ENCODE results near the gene VAMP2. TPM values are rescaled to one million over a fixed set of nuclear protein-coding genes. Genes with fewer than 3 reads are reported as not detected.

The VAMP2 gene
- polyA plus RNA-seq, 4 donors, result 27.5 to 75.9 (median 46.7) TPM

DNA sequence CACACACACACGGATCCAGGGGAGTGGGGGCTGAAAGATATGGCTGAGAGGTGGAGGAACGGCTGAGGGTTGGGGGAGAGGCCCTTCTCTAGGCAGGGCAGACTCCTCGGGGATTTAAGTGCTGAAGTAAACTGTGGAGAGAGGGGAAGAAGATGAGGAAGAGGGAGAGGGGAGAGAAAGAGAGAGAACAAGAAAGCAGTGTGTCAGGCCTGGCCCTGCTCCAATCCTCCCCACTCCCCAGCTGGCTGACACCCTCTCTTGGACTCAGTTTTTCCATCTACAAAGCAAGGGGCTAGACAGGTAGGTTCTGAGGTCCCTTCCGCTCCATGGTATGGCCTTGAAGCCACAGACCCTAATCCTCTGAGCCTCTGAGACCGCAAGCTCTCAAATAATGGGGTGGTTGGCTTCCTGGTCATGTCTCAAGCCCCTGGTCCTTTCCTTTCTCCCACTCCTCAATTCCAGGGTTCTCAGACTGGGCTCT, 2.0 kb downstream of the VAMP2 start:
- peaks cover 6 to 53% (median 15%) of the 10 kb centered on the region in 3 donors for H3K4me1 ChIP-seq (ENCODE audit: control insufficient read depth in 3 of 3, insufficient read depth in 2 of 3, low read depth in 1 of 3, low read length in 2 of 3)
- no peaks in the 10 kb centered on the region for H3K9me3 ChIP-seq (ENCODE audit: control insufficient read depth in 2 of 2, insufficient read depth in 1 of 2, low read depth in 1 of 2, low read length in 1 of 2)
- no peaks in the 10 kb centered on the region for H3K27me3 ChIP-seq (ENCODE audit: control insufficient read depth in 3 of 3, insufficient read depth in 3 of 3, low read length in 3 of 3)
- 47 to 58% (median 51%) methylated on average over 5 of the region's 5 CpGs for WGBS, 3 donors
- peak overlapping the region in 1 of 3 donors; percentile 97 for H3K4me3 ChIP-seq (ENCODE audit: low read depth in 1 of 3, low read length in 3 of 3)
- peaks cover 0 to 40% (median 4%) of the 10 kb centered on the region in 3 donors for H3K36me3 ChIP-seq (ENCODE audit: control insufficient read depth in 3 of 3, insufficient read depth in 2 of 3, low read depth in 1 of 3, low read length in 3 of 3)
- FAIRE-seq (no peak), DNase-seq (peak in 1 of 2 donors; percentile 3)
- H3K27ac ChIP-seq (ENCODE audit: low read depth in 1 of 3, low read length in 2 of 3), result peak overlapping the region; percentile 15 to 50 (median 44)

DNA sequence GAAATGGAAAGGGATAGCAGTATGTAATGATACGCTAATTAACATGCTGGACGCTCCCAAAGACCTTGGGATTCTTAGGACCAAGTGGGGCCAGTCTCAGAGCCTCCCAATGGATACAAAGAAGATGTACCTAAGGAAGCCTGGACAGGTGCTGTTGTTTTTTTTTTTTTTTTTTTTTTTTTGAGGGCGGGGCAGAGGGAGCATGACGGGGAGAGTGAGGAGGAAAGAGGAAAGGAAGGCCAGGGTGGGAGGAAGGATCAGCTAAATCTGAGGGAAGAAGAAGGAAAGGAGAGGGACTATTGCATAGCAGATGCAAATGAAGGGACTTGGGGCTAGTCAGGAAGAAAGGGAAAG, 2.5 kb downstream of the VAMP2 start:
- FAIRE-seq, result no peak
- Histone ChIP-seq H3K36me3 (ENCODE audit: control insufficient read depth in 3 of 3, insufficient read depth in 2 of 3, low read depth in 1 of 3, low read length in 3 of 3) (peaks cover 0 to 40% (median 4%) of the 10 kb centered on the region in 3 donors), H3K27ac (ENCODE audit: low read depth in 1 of 3, low read length in 2 of 3) (peak overlapping the region in 1 of 3 donors; percentile 50), H3K4me3 (ENCODE audit: low read depth in 1 of 3, low read length in 3 of 3) (no peak overlapping the region), H3K9me3 (ENCODE audit: control insufficient read depth in 2 of 2, insufficient read depth in 1 of 2, low read depth in 1 of 2, low read length in 1 of 2) (no peaks in the 10 kb centered on the region), H3K27me3 (ENCODE audit: control insufficient read depth in 3 of 3, insufficient read depth in 3 of 3, low read length in 3 of 3) (no peaks in the 10 kb centered on the region), H3K4me1 (ENCODE audit: control insufficient read depth in 3 of 3, insufficient read depth in 2 of 3, low read depth in 1 of 3, low read length in 2 of 3) (peaks cover 6 to 59% (median 15%) of the 10 kb centered on the region in 3 donors)
- peak in 1 of 2 donors; percentile 26 for DNase-seq
- 61 to 69% (median 64%) methylated on average over 3 to 4 of the region's 4 CpGs for WGBS, 3 donors

GRCh38 chr17:8159459-8160223, 3.1 kb downstream of the VAMP2 start:
- no peak for DNase-seq
- FAIRE-seq, result no peak
- peaks cover 6 to 62% (median 15%) of the 10 kb centered on the region in 3 donors for H3K4me1 ChIP-seq (ENCODE audit: control insufficient read depth in 3 of 3, insufficient read depth in 2 of 3, low read depth in 1 of 3, low read length in 2 of 3)

GRCh38 chr17:8159032-8159400, 3.7 kb downstream of the VAMP2 start:
- H3K36me3 ChIP-seq (ENCODE audit: control insufficient read depth in 3 of 3, insufficient read depth in 2 of 3, low read depth in 1 of 3, low read length in 3 of 3), result peaks cover 0 to 40% (median 4%) of the 10 kb centered on the region in 3 donors
- no peak overlapping the region for H3K4me3 ChIP-seq (ENCODE audit: low read depth in 1 of 3, low read length in 3 of 3)
- no peaks in the 10 kb centered on the region for H3K9me3 ChIP-seq (ENCODE audit: control insufficient read depth in 2 of 2, insufficient read depth in 1 of 2, low read depth in 1 of 2, low read length in 1 of 2)
- 50 to 58% (median 55%) methylated on average over 3 of the region's 3 CpGs for WGBS, 3 donors
- H3K4me1 ChIP-seq (ENCODE audit: control insufficient read depth in 3 of 3, insufficient read depth in 2 of 3, low read depth in 1 of 3, low read length in 2 of 3), result peaks cover 5 to 62% (median 14%) of the 10 kb centered on the region in 3 donors
- DNase-seq (no peak), FAIRE-seq (no peak)
- no peaks in the 10 kb centered on the region for H3K27me3 ChIP-seq (ENCODE audit: control insufficient read depth in 3 of 3, insufficient read depth in 3 of 3, low read length in 3 of 3)
- H3K27ac ChIP-seq (ENCODE audit: low read depth in 1 of 3, low read length in 2 of 3), result peak overlapping the region in 1 of 3 donors; percentile 26

More at GRCh38 chr17:8159459-8160223, 3.1 kb downstream of the VAMP2 start:
- no peaks in the 10 kb centered on the region for H3K27me3 ChIP-seq (ENCODE audit: control insufficient read depth in 3 of 3, insufficient read depth in 3 of 3, low read length in 3 of 3)
- H3K4me3 ChIP-seq (ENCODE audit: low read depth in 1 of 3, low read length in 3 of 3), result no peak overlapping the region
- H3K36me3 ChIP-seq (ENCODE audit: control insufficient read depth in 3 of 3, insufficient read depth in 2 of 3, low read depth in 1 of 3, low read length in 3 of 3), result peaks cover 0 to 40% (median 4%) of the 10 kb centered on the region in 3 donors
- 62 to 76% (median 70%) methylated on average over 4 of the region's 4 CpGs for WGBS, 3 donors
- peak overlapping the region in 2 of 3 donors; percentile 18 to 50 for H3K27ac ChIP-seq (ENCODE audit: low read depth in 1 of 3, low read length in 2 of 3)
- no peaks in the 10 kb centered on the region for H3K9me3 ChIP-seq (ENCODE audit: control insufficient read depth in 2 of 2, insufficient read depth in 1 of 2, low read depth in 1 of 2, low read length in 1 of 2)

GRCh38 chr17:8158267-8159031, 4.3 kb downstream of the VAMP2 start:
- Histone ChIP-seq H3K27me3 (ENCODE audit: control insufficient read depth in 3 of 3, insufficient read depth in 3 of 3, low read length in 3 of 3) (no peaks in the 10 kb centered on the region), H3K4me1 (ENCODE audit: control insufficient read depth in 3 of 3, insufficient read depth in 2 of 3, low read depth in 1 of 3, low read length in 2 of 3) (peaks cover 3 to 61% (median 8%) of the 10 kb centered on the region in 3 donors), H3K4me3 (ENCODE audit: low read depth in 1 of 3, low read length in 3 of 3) (no peak overlapping the region), H3K27ac (ENCODE audit: low read depth in 1 of 3, low read length in 2 of 3) (peak overlapping the region; percentile 62 to 96 (median 95)), H3K9me3 (ENCODE audit: control insufficient read depth in 2 of 2, insufficient read depth in 1 of 2, low read depth in 1 of 2, low read length in 1 of 2) (no peaks in the 10 kb centered on the region), H3K36me3 (ENCODE audit: control insufficient read depth in 3 of 3, insufficient read depth in 2 of 3, low read depth in 1 of 3, low read length in 3 of 3) (peaks cover 0 to 40% (median 4%) of the 10 kb centered on the region in 3 donors)
- WGBS, 3 donors, result 41 to 44% (median 43%) methylated on average over 20 of the region's 20 CpGs
- DNase-seq (peak; percentile 97), FAIRE-seq (no peak)

- peak; percentile 100 for DNase-seq
- Histone ChIP-seq H3K9me3 (ENCODE audit: control insufficient read depth in 2 of 2, insufficient read depth in 1 of 2, low read depth in 1 of 2, low read length in 1 of 2) (no peaks in the 10 kb centered on the region), H3K4me3 (ENCODE audit: low read depth in 1 of 3, low read length in 3 of 3) (peak overlapping the region; percentile 58 to 71 (median 59)), H3K27me3 (ENCODE audit: control insufficient read depth in 3 of 3, insufficient read depth in 3 of 3, low read length in 3 of 3) (no peaks in the 10 kb centered on the region), H3K4me1 (ENCODE audit: control insufficient read depth in 3 of 3, insufficient read depth in 2 of 3, low read depth in 1 of 3, low read length in 2 of 3) (peaks cover 1 to 69% (median 9%) of the 10 kb centered on the region in 3 donors), H3K27ac (ENCODE audit: low read depth in 1 of 3, low read length in 2 of 3) (peak overlapping the region; percentile 91 to 99 (median 98)), H3K36me3 (ENCODE audit: control insufficient read depth in 3 of 3, insufficient read depth in 2 of 3, low read depth in 1 of 3, low read length in 3 of 3) (peaks cover 0 to 34% (median 4%) of the 10 kb centered on the region in 3 donors)
- 0 to 1% (median 0%) methylated on average over 56 to 59 of the region's 59 CpGs for WGBS, 3 donors
- FAIRE-seq, result peak; percentile 96
Measured at GRCh38 chr17:8156246-8156992, 6.3 kb downstream of the VAMP2 start.

DNA sequence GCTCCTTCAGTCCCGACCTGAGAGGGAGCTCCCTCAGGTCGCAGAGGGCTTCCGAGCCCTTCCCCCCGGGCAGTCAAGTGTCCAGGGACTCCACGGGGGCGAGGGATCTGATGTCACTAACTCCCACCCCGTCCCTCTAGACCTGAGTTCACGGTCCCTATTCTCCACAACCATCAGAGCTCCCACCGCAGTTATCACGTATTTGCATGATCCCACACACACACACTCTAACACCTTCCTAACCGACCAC, 6.8 kb downstream of the VAMP2 start:
- Histone ChIP-seq H3K4me3 (ENCODE audit: low read depth in 1 of 3, low read length in 3 of 3) (peak overlapping the region; percentile 58 to 71 (median 59)), H3K36me3 (ENCODE audit: control insufficient read depth in 3 of 3, insufficient read depth in 2 of 3, low read depth in 1 of 3, low read length in 3 of 3) (peaks cover 0 to 29% (median 2%) of the 10 kb centered on the region in 3 donors), H3K27me3 (ENCODE audit: control insufficient read depth in 3 of 3, insufficient read depth in 3 of 3, low read length in 3 of 3) (no peaks in the 10 kb centered on the region), H3K9me3 (ENCODE audit: control insufficient read depth in 2 of 2, insufficient read depth in 1 of 2, low read depth in 1 of 2, low read length in 1 of 2) (no peaks in the 10 kb centered on the region), H3K27ac (ENCODE audit: low read depth in 1 of 3, low read length in 2 of 3) (peak overlapping the region; percentile 90 to 97 (median 92)), H3K4me1 (ENCODE audit: control insufficient read depth in 3 of 3, insufficient read depth in 2 of 3, low read depth in 1 of 3, low read length in 2 of 3) (peaks cover 0 to 67% (median 8%) of the 10 kb centered on the region in 3 donors)
- FAIRE-seq (no peak), DNase-seq (no peak)
- 0 to 2% (median 1%) methylated on average over 11 of the region's 11 CpGs for WGBS, 3 donors
